Breast epithelium (tissue), 4 donors: ENCODE measurements around the gene SENP3. TPM values are rescaled to one million over a fixed set of nuclear protein-coding genes. Genes with fewer than 3 reads are reported as not detected.

Source experiments
- DNase-seq, 2 donors: peaks; one replicate each; pipeline ENCODE4 v3.0.0-alpha.2; 2019; ENCODE audit warnings: low spot score in 2 of 2
- H3K27ac ChIP-seq, 2 donors: fragments of 200-600 bp; sonication (generic) in 1 of 2; one replicate each; pipeline ENCODE4 v1.5.1; 2016 to 2019; ENCODE audit warnings: mild to moderate bottlenecking in 1 of 2
- H3K27me3 ChIP-seq, 2 donors: fragments of 200-600 bp; sonication (generic) in 1 of 2; one replicate each; pipeline versions ENCODE4 v1.5.1 to v1.6.0; 2017 to 2019; ENCODE audit warnings: control low read depth in 1 of 2, mild to moderate bottlenecking in 1 of 2
- H3K36me3 ChIP-seq: fragments of 200-600 bp; one replicate; pipeline ENCODE4 v1.5.1; 2019
- H3K4me1 ChIP-seq, 2 donors: fragments of 200-600 bp; sonication (generic); one replicate each; pipeline ENCODE4 v1.5.1; 2016 to 2019; ENCODE audit warnings: control low read depth in 1 of 2
- H3K4me3 ChIP-seq, 3 donors: fragments of 200-600 bp; sonication (generic); 1 replicate in 2 of 3; 2 replicates in 1 of 3; pipeline ENCODE4 v1.5.1; 2016 to 2019; ENCODE audit warnings: mild to moderate bottlenecking in 3 of 3, moderate library complexity in 2 of 3
- H3K9me3 ChIP-seq, 2 donors: fragments of 200-600 bp; sonication (generic) in 1 of 2; one replicate each; pipeline ENCODE4 v1.5.1; 2016 to 2019; ENCODE audit warnings: control low read depth in 1 of 2
- CTCF ChIP-seq, 3 donors: fragments of 450-650 bp; IDR thresholded peaks; one replicate each; pipeline ENCODE4 v1.5.1; 2016 to 2017; ENCODE audit warnings: antibody characterized with exemption in 3 of 3, mild to moderate bottlenecking in 3 of 3, moderate library complexity in 3 of 3
- POLR2A ChIP-seq: fragments of 450-650 bp; IDR thresholded peaks from one replicate; pipeline ENCODE4 v1.6.1; 2016; ENCODE audit warnings: antibody characterized with exemption, mild to moderate bottlenecking, moderate library complexity
- POLR2AphosphoS5 ChIP-seq, 3 donors: sonication (generic); formaldehyde crosslinking; IDR thresholded peaks; one replicate each; pipeline ENCODE4 v1.6.1; 2017; ENCODE audit warnings: antibody characterized with exemption in 3 of 3
- intact Hi-C: fragments of 100-400 bp; cut with DNase I; formaldehyde crosslinking; loops from one replicate; pipeline ENCODE4 v1.15.1; 2023; ENCODE audit warnings: low total_unique reads
- total RNA-seq, 3 donors: library from RNA; depleted of rRNA; stranded (reverse); fragments of >200 nt; gene quantifications; one replicate each; pipeline ENCODE4 v1.1.0, GENCODE V29; 2016

The SENP3 gene
- total RNA-seq: 10 to 100 TPM; 59.5 to 65.2 (median 62.3) TPM

GRCh38 chr17:7561589-7562207, at the start of gene SENP3:
Gene SENP3, plus strand, starts transcription at chr17:7561919. Its CDS starts 1,158 bp downstream, at chr17:7563077.
- Histone ChIP-seq H3K4me3 (peak within 1 kb of the TSS; percentile 81 to 90 (median 89)), H3K4me1 (peaks cover 15 to 43% of the 10 kb centered on the region in 2 donors), H3K36me3 (no peaks in the 10 kb centered on the region), H3K27me3 (no peaks in the 10 kb centered on the region), H3K27ac (peak within 1 kb of the TSS; percentile 98 to 99), H3K9me3 (no peaks in the 10 kb centered on the region)
- peak; percentile 83 to 85 for DNase-seq
- TF ChIP-seq CTCF (IDR thresholded peaks at IDR 0.05) (no peak), POLR2AphosphoS5 (IDR thresholded peaks at IDR 0.05) (peak in 2 of 3 donors; percentile 37 to 60), POLR2A (no peak)
- intact Hi-C loops: loop anchor here (10.0 kb wide), 1 partner anchor 47 kb away; no protein-coding TSS in a partner anchor

- Histone ChIP-seq H3K9me3 (no peaks in the 10 kb centered on the region), H3K4me3 (no peak overlapping the region), H3K27ac (no peak overlapping the region), H3K36me3 (peaks cover 5% of the 10 kb centered on the region), H3K27me3 (no peaks in the 10 kb centered on the region), H3K4me1 (no peaks in the 10 kb centered on the region)
- intact Hi-C loops: loop anchor here (10.0 kb wide), 1 partner anchor 53 kb away; the partner anchor contains the start of gene SENP3
- no peak for DNase-seq
- no peak for TF ChIP-seq CTCF (IDR thresholded peaks at IDR 0.05)
- no peak for TF ChIP-seq POLR2A
- TF ChIP-seq POLR2AphosphoS5 (IDR thresholded peaks at IDR 0.05): no peak
Measured at GRCh38 chr17:7512105-7512504, 49.6 kb upstream of the SENP3 start.

GRCh38 chr17:7512824-7513540, 48.7 kb upstream of the SENP3 start:
- no peak overlapping the region for H3K27ac ChIP-seq
- no peak overlapping the region for H3K4me3 ChIP-seq
- TF ChIP-seq POLR2A: no peak
- TF ChIP-seq CTCF (IDR thresholded peaks at IDR 0.05): no peak
- TF ChIP-seq POLR2AphosphoS5 (IDR thresholded peaks at IDR 0.05): no peak
- intact Hi-C loops: loop anchor here (10.0 kb wide), 1 partner anchor 52 kb away; the partner anchor contains the start of gene SENP3
- H3K36me3 ChIP-seq: peaks cover 5% of the 10 kb centered on the region
- no peak for DNase-seq
- H3K4me1 ChIP-seq: no peaks in the 10 kb centered on the region
- H3K9me3 ChIP-seq: no peaks in the 10 kb centered on the region
- no peaks in the 10 kb centered on the region for H3K27me3 ChIP-seq

GRCh38 chr17:7513850-7514419, 47.8 kb upstream of the SENP3 start:
- intact Hi-C loops: loop anchor here (10.0 kb wide), 1 partner anchor 51 kb away; the partner anchor contains the start of gene SENP3
- no peak overlapping the region for H3K4me3 ChIP-seq
- TF ChIP-seq POLR2A (no peak), CTCF (IDR thresholded peaks at IDR 0.05) (no peak), POLR2AphosphoS5 (IDR thresholded peaks at IDR 0.05) (no peak)
- DNase-seq: no peak
- no peaks in the 10 kb centered on the region for H3K27me3 ChIP-seq
- no peaks in the 10 kb centered on the region for H3K9me3 ChIP-seq
- no peaks in the 10 kb centered on the region for H3K4me1 ChIP-seq
- H3K27ac ChIP-seq: peak overlapping the region in 1 of 2 donors; percentile 38
- peaks cover 5% of the 10 kb centered on the region for H3K36me3 ChIP-seq
